ENCODE measurements around the gene TACC2.

DNA sequence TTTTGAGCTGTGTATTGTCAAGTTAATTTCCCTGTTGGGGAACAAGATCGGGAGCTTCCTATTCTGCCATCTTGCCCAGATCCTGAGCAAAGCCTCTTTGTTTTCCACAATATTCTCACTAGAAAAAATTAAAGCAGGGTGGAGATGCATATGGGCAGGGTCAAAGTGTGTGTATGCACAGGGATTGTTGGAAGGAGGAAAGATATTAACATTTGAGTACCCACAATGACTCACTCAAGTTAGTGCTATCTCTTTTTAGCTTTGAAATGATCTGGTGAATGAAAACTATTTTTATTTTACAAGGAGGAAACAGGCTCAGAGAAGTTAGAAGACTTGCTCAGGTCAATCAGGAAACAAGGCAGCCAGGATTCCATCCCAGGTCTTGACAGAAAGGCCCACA, 275.5 kb downstream of the TACC2 start:
- TF ChIP-seq ZNF274 (IDR thresholded peaks at IDR 0.05; ENCODE audit: borderline replicate concordance, low read depth, low read length), result no peak
- TF ChIP-seq, protein P1, sequence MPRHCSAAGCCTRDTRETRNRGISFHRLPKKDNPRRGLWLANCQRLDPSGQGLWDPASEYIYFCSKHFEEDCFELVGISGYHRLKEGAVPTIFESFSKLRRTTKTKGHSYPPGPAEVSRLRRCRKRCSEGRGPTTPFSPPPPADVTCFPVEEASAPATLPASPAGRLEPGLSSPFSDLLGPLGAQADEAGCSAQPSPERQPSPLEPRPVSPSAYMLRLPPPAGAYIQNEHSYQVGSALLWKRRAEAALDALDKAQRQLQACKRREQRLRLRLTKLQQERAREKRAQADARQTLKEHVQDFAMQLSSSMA (CRISPR knock-in tag; IDR thresholded peaks at IDR 0.05), result no peak
